Measurements from ENCODE around the gene FZD2.
"Not testable (repeated sequence)": the region's sequence is repeated elsewhere in the genome, so short reads cannot be mapped to it uniquely, and the experiment has no call there.

Gene FZD2

DNA sequence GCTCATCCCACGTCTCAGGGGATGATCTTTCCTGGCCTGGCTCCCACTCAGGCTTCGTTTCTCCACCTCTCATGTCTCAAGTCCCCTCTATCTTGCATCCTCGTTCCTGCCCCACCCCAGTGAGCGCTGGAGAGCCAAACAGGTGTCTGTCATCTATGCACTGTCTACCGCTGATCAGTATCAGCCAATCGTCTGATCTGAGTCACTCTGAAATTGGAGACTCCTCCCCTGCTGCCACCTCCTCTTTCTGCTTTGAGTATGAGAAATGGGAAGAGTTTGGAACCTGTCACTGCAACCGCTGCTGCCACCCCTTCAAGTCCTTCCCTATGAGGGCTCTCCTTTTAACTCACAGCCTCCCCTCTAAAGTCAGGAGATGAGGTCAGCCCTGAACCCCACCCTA, 28.0 kb downstream of the FZD2 start:
- no peak for DNase-seq

- DNase-seq: no peak
Measured at GRCh38 chr17:44587339-44587738, 30.1 kb downstream of the FZD2 start.

GRCh38 chr17:44589316-44590071, 32.2 kb downstream of the FZD2 start:
- no peak for DNase-seq

DNA sequence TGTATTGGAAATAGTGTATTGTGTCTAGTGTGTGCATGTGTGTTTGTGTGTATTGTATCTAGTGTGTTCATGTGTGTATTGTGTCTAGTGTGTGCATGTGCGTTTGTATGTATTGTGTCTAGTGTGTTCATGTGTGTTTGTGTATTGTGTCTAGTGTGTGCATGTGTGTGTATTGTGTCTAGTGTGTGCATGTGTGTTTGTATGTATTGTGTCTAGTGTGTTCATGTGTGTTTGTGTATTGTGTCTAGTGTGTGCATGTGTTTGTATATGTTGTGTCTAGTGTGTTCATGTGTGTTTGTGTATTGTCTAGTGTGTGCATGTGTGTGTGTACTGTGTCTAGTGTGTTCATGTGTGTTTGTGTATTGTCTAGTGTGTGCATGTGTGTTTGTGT, 32.8 kb downstream of the FZD2 start:
- DNase-seq: not testable (repeated sequence)

- not testable (repeated sequence) for DNase-seq
Measured at GRCh38 chr17:44590762-44591161, 33.5 kb downstream of the FZD2 start.

GRCh38 chr17:44591206-44591605, 33.9 kb downstream of the FZD2 start:
- no peak for DNase-seq

GRCh38 chr17:44593156-44593555, 35.9 kb downstream of the FZD2 start:
- DNase-seq: no peak

DNA sequence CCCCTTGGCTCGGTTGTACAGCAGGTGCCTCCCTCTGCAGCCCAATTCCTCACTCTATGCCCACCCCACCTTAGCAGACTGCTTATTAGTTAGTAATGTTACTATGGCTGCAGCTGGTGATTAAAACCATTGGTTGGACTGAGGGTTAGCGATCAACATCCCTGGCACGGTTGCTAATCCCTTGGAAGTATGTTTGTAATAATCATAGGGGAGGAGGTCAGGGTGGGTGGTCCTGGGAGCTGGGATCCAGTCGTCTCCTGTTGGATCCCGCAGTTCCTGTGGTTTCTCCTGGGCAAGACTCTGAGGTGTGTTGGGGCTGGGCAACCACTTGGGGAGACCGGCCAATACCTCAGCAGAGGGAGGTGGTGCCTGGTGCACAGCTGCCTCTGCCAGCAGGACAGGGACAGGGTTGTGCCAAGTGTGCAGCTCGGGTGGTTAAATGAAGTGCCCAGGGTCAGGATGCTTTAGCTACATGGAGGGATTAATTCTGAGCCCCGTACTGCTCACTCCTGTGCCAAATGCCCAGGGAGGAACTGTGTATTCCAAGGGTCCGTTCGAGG, 38.0 kb downstream of the FZD2 start:
- DNase-seq: no peak

- DNase-seq: no peak
Measured at GRCh38 chr17:44598329-44598728, 41.0 kb downstream of the FZD2 start.

GRCh38 chr17:44598932-44599297, 41.6 kb downstream of the FZD2 start:
- DNase-seq: no peak

GRCh38 chr17:44599298-44600175, 42.3 kb downstream of the FZD2 start:
- DNase-seq: no peak

GRCh38 chr17:44601539-44601938, 44.3 kb downstream of the FZD2 start:
- DNase-seq: no peak

- DNase-seq: no peak
Measured at GRCh38 chr17:44601973-44602372, 44.7 kb downstream of the FZD2 start.

DNA sequence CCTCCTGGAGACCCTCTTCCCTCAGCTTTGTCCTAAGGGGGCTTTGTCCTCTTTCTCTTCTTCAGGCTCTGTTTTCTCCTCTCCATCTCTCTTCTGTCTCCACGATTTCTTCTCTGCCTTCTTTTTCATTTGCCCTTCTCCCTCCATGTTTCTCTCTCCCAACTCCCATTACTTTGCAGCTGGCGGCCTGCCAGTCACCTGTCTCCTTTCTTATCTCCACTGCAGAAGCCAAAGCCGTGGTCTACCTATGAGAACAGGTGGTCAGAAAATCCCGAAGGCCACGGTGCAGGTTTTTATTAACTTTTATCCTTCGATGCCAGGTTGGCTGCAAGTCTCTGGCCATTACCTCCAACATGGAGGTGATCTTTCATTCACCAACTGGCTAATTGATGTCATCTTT, 45.1 kb downstream of the FZD2 start:
- no peak for DNase-seq

- DNase-seq: no peak
Measured at GRCh38 chr17:44602970-44603369, 45.7 kb downstream of the FZD2 start.

GRCh38 chr17:44604116-44604761, 47.0 kb downstream of the FZD2 start:
- no peak for DNase-seq

- DNase-seq: no peak
Measured at GRCh38 chr17:44604768-44605485, 47.6 kb downstream of the FZD2 start.

DNA sequence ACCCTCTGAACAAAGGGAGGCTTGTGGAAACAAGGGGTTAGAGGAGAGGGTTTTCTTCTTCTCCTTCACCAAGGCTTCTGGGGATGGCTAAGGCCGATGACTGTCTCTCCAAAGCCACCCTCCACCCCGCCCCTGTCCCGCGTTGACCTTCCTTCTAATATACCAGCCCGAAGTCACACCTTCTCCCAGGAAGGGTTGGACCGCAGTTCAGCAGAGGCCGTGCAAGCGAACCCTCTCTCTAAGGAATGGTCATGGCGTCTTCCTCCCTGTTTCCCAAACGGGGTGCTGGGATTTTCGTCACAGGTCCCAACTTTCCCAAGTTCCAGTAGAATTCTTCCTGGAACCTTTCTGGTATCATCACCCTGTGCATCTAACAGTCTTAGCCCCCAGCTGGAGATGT, 49.4 kb downstream of the FZD2 start:
- DNase-seq: no peak

DNA sequence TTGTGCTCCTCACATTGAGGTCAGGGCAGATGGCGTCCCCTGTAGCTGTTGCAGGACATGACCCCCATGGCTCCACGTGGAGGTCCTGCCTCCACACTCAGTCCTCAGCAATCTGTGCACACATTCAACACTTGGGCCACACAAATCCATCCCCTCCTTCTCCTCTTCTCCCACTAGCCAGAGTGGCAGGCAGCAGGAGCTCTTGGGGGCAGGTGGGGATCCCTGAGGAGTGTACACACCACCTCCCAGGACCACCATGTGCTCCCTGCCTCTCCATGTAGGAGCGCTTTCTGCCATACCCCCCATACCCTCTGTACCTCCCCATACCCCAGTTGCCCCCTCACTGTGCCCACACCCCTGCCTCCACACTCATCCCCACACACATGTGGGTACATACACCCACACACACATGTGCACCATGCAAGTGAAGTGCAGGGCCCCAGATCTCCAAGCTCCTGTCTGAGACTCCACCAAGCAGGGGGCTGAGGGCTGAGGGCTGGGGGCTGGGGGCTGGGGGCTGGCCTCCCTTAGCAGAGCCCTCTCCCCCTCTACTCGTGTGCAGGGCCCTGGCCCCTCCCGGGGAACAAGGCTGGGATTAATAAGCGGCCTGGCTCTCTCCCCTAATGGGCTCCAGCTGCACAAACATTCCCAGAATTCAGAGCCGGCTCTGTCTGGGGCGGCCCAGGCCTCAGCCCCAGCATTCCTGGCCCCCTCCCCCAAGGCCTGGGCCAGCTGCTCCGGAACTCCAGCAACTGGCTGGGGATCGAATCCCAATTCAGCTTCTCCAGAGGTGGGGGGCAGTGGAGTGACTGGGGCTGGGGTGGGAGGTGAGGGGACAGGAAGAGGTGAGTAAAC, 50.8 kb downstream of the FZD2 start:
- no peak for DNase-seq

GRCh38 chr17:44608727-44609435, 51.6 kb downstream of the FZD2 start:
- no peak for DNase-seq

- no peak for DNase-seq
Measured at GRCh38 chr17:44610331-44610730, 53.0 kb downstream of the FZD2 start.

Measured in activated T-cell treated with anti-CD3 and anti-CD28 coated beads for 4 hours (primary cell).